Measurements from ENCODE around the gene BANP.
"Not testable (repeated sequence)": the region's sequence is repeated elsewhere in the genome, so short reads cannot be mapped to it uniquely, and the experiment has no call there.

The BANP gene

GRCh38 chr16:88076211-88076931 is 125.1 kb downstream of the BANP start:
- no peak for DNase-seq
- TF ChIP-seq CTCF (IDR thresholded peaks at IDR 0.05; ENCODE audit: low read depth, low read length, missing control alignments), result no peak
- Histone ChIP-seq H3K36me3 (replicated peaks) (peaks cover 4% of the 10 kb centered on the region), H3K27me3 (replicated peaks) (no peaks in the 10 kb centered on the region), H3K4me3 (ENCODE audit: low read depth, low read length) (no peak overlapping the region), H3K27ac (no peak overlapping the region)
- in situ Hi-C loops (cut with HindIII; ENCODE audit: low pct_ligation_motif_present, low sequenced_read_pairs), result no loop called here

DNA sequence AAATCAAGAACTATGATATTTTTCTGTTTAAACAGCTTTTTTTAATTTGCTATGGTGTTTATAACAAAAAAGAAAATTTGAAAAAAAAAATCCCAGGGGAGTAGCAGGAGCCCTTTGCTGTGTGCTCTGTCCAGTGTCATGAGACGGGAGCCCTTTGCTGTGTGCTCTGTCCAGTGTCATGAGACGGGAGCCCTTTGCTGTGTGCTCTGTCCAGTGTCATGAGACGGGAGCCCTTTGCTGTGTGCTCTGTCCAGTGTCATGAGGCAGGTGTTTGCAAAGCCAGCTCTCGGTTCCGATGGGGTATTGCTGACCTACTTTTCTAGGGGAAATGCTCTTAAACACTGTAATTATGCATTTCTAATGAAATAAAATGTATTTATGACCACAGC is 125.7 kb downstream of the BANP start:
- H3K27me3 ChIP-seq (replicated peaks); H3K4me3 ChIP-seq (ENCODE audit: low read depth, low read length); in situ Hi-C loops (cut with HindIII; ENCODE audit: low pct_ligation_motif_present, low sequenced_read_pairs); DNase-seq; H3K27ac ChIP-seq; H3K36me3 ChIP-seq (replicated peaks): not testable (repeated sequence)

GRCh38 chr16:88077328-88078108 is 126.3 kb downstream of the BANP start:
- TF ChIP-seq CTCF (IDR thresholded peaks at IDR 0.05; ENCODE audit: low read depth, low read length, missing control alignments), result no peak
- peaks cover 4% of the 10 kb centered on the region for H3K36me3 ChIP-seq (replicated peaks)
- in situ Hi-C loops (cut with HindIII; ENCODE audit: low pct_ligation_motif_present, low sequenced_read_pairs), result no loop called here
- no peaks in the 10 kb centered on the region for H3K27me3 ChIP-seq (replicated peaks)
- H3K4me3 ChIP-seq (ENCODE audit: low read depth, low read length), result no peak overlapping the region
- no peak for DNase-seq
- no peak overlapping the region for H3K27ac ChIP-seq

- TF ChIP-seq CTCF (IDR thresholded peaks at IDR 0.05; ENCODE audit: low read depth, low read length, missing control alignments), result no peak
- Histone ChIP-seq H3K27ac (no peak overlapping the region), H3K4me3 (ENCODE audit: low read depth, low read length) (no peak overlapping the region), H3K36me3 (replicated peaks) (peaks cover 4% of the 10 kb centered on the region), H3K27me3 (replicated peaks) (no peaks in the 10 kb centered on the region)
- no peak for DNase-seq
- in situ Hi-C loops (cut with HindIII; ENCODE audit: low pct_ligation_motif_present, low sequenced_read_pairs), result no loop called here
Observed at GRCh38 chr16:88078111-88078775, 127.0 kb downstream of the BANP start.

GRCh38 chr16:88083582-88083981 is 132.3 kb downstream of the BANP start:
- TF ChIP-seq CTCF (IDR thresholded peaks at IDR 0.05; ENCODE audit: low read depth, low read length, missing control alignments), result no peak
- in situ Hi-C loops (cut with HindIII; ENCODE audit: low pct_ligation_motif_present, low sequenced_read_pairs), result no loop called here
- Histone ChIP-seq H3K36me3 (replicated peaks) (no peaks in the 10 kb centered on the region), H3K27ac (no peak overlapping the region), H3K27me3 (replicated peaks) (peaks cover 4% of the 10 kb centered on the region), H3K4me3 (ENCODE audit: low read depth, low read length) (no peak overlapping the region)
- DNase-seq, result no peak

GRCh38 chr16:88084881-88085280 is 133.6 kb downstream of the BANP start:
- Histone ChIP-seq H3K4me3 (ENCODE audit: low read depth, low read length) (no peak overlapping the region), H3K36me3 (replicated peaks) (no peaks in the 10 kb centered on the region), H3K27me3 (replicated peaks) (peaks cover 4% of the 10 kb centered on the region), H3K27ac (no peak overlapping the region)
- DNase-seq, result no peak
- no peak for TF ChIP-seq CTCF (IDR thresholded peaks at IDR 0.05; ENCODE audit: low read depth, low read length, missing control alignments)
- in situ Hi-C loops (cut with HindIII; ENCODE audit: low pct_ligation_motif_present, low sequenced_read_pairs), result no loop called here
